ENCODE results near the gene PSMD13.
"Not testable (repeated sequence)": the region's sequence is repeated elsewhere in the genome, so short reads cannot be mapped to it uniquely, and the experiment has no call there.

GRCh38 chr11:238346-238745 is 1.6 kb downstream of the PSMD13 start:
- not testable (repeated sequence) for TF ChIP-seq CTCF (optimal IDR thresholded peaks at IDR 0.05 in 1 of 3, IDR thresholded peaks at IDR 0.05 in 1 of 3, conservative IDR thresholded peaks at IDR 0.05 in 1 of 3; ENCODE audit: extremely low read depth in 1 of 3, insufficient read depth in 2 of 3, low read length in 3 of 3); EZH2 (IDR thresholded peaks at IDR 0.05; ENCODE audit: low read length)

All from keratinocyte (primary cell).